Heart right ventricle (tissue), 16 donors: Measurements from ENCODE around the gene SLC26A11. TPM values are rescaled to one million over a fixed set of nuclear protein-coding genes. Genes with fewer than 3 reads are reported as not detected.

ENCODE experiments used
- ATAC-seq, 8 donors: fragments of 200-7000 bp; cut with Tn5 transposase; one replicate each; pipeline ENCODE4 v1.9.1; 2020; ENCODE audit warnings: mild to moderate bottlenecking in 8 of 8, moderate library complexity in 8 of 8, moderate number of reproducible peaks in 1 of 8
- DNase-seq, 2 donors: peaks; one replicate each; pipeline ENCODE4 v3.0.0-alpha.2; 2020
- H3K27ac ChIP-seq, 10 donors: fragments of 200-600 bp; sonication (generic) in 2 of 10; one replicate each; pipeline versions ENCODE4 v1.5.0 to v1.8.0; 2020 to 2022; ENCODE audit warnings: mild to moderate bottlenecking in 3 of 10
- H3K27me3 ChIP-seq, 7 donors: fragments of 200-600 bp; one replicate each; pipeline ENCODE4 v1.8.0; 2021 to 2022; ENCODE audit warnings: mild to moderate bottlenecking in 2 of 7
- H3K36me3 ChIP-seq, 9 donors: fragments of 200-600 bp; sonication (generic) in 1 of 9; one replicate each; pipeline versions ENCODE4 v1.5.0 to v1.8.0; 2020 to 2022; ENCODE audit warnings: mild to moderate bottlenecking in 2 of 9
- H3K4me1 ChIP-seq, 9 donors: fragments of 200-600 bp; sonication (generic) in 1 of 9; one replicate each; pipeline versions ENCODE4 v1.5.0 to v1.8.0; 2020 to 2022; ENCODE audit warnings: mild to moderate bottlenecking in 4 of 9
- H3K4me3 ChIP-seq, 10 donors: fragments of 200-600 bp; sonication (generic) in 2 of 10; one replicate each; pipeline versions ENCODE4 v1.5.0 to v1.8.0; 2020 to 2022; ENCODE audit warnings: mild to moderate bottlenecking in 7 of 10, moderate library complexity in 2 of 10
- H3K9me3 ChIP-seq, 11 donors: fragments of 200-600 bp in 10 of 11; sonication (generic) in 2 of 11; one replicate each; pipeline versions ENCODE4 v1.5.0 to v1.8.0; 2013 to 2022; ENCODE audit warnings: mild to moderate bottlenecking in 2 of 11, control low read depth in 1 of 11, moderate library complexity in 1 of 11
- CTCF ChIP-seq, 9 donors: fragments of 200-600 bp; sonication (generic) in 2 of 9; IDR thresholded peaks; one replicate each; pipeline versions ENCODE4 v1.5.0 to v1.8.0; 2021 to 2022; ENCODE audit warnings: antibody characterized with exemption in 9 of 9, mild to moderate bottlenecking in 5 of 9, moderate library complexity in 1 of 9
- WGBS, 2 donors: extraction: QIAGEN DNeasy Blood & Tissue Kit; methylation state at CpG; one replicate each; pipeline ENCODE4 v1.1.7; 2013; ENCODE audit warnings: inconsistent platforms in 1 of 2; 5-methylcytosine and 5-hydroxymethylcytosine counted together
- intact Hi-C, 10 donors: fragments of 100-400 bp; cut with DNase I; formaldehyde crosslinking; loops; one replicate each; pipeline versions ENCODE4 v1.11.1 to v1.14.2; 2022
- polyA plus RNA-seq, 2 donors: library from polyadenylated mRNA; stranded (reverse); fragments of 200-250 nt; gene quantifications; one replicate each; pipeline ENCODE4 v1.2.3, GENCODE V29; 2013
- total RNA-seq, 10 donors: library from RNA; stranded (reverse); fragmentation: NEBNext Ultra II Directional in 3 of 10; extraction: Animal tissue kit (Norgen Biotek cat#: 25700) in 3 of 10; gene quantifications; one replicate each; pipeline versions ENCODE4 v1.2.1 to v1.2.4, GENCODE V29; 2021 to 2023
- donor health status: Arrhythmogenic right ventricular cardiomyopathy.
- donor health status: ischemic (EF 13 %, LVEDD 7.1; RV severe dilation, severe dysfunction).
- donor health status: healthy with polysubstance abuse.
- donor health status: DM: no; HTN: yes; CAD: no.
- donor health status: DM: no; HTN: no; CAD: no.
- donor health status: ischemic (EF 25% LVEDD 6.9; RV normal size, moderate dysfunction).
- donor health status: ischemic (EF 25% LVEDD 5.7; RV mildly dilated, moderate dysfunction).
- donor health status: healthy.
- donor health status: DM: yes; HTN: yes; CAD: no.
- donor health status: Ischemic cardiomyopathy.
- donor health status: ischemic (EF 35%, LVEDD 5.7; RV mildly dilated, moderate dysfunction).
- donor health status: nonischemic (EF 11% LVEDD 7.7; RV severe dilation, severe dysfunction).
- donor health status: DM: yes; HTN: yes; CAD: no.
- donor health status: PGD.
- donor health status: ischemic (EF 29% LVEDD 5.4; RV normal size, mild dysfunction).
- donor health status: nonischemic (EF 23%, LVEDD 6.1; RV moderate dilation, normal function).

The SLC26A11 gene
- total and polyA plus RNA-seq, 12 donors, result 3.0 to 8.6 (median 5.1) TPM

- H3K9me3 ChIP-seq, result no peaks in the 10 kb centered on the region
- peaks cover 0 to 26% (median 15%) of the 10 kb centered on the region in 9 donors for H3K4me1 ChIP-seq
- no peak for TF ChIP-seq CTCF (IDR thresholded peaks at IDR 0.05)
- H3K4me3 ChIP-seq, result no peak overlapping the region
- no peaks in the 10 kb centered on the region for H3K36me3 ChIP-seq
- ATAC-seq, result no peak
- 86 to 92% methylated on average over 9 of the region's 9 CpGs for WGBS, 2 donors
- intact Hi-C loops, result loop anchor here in 1 of 10 donors (5.0 kb wide), 1 partner anchor 39 kb away; the partner anchor contains the start of gene EIF4A3
- DNase-seq, result no peak
- peaks cover 0 to 18% (median 0%) of the 10 kb centered on the region in 7 donors for H3K27me3 ChIP-seq
- H3K27ac ChIP-seq, result no peak overlapping the region
These were observed 34.3 kb upstream of the SLC26A11 start for GRCh38 chr17:80185968-80186367.

GRCh38 chr17:80187090-80187489 is 33.1 kb upstream of the SLC26A11 start:
- Histone ChIP-seq H3K4me1 (peaks cover 5 to 37% (median 22%) of the 10 kb centered on the region in 9 donors), H3K27me3 (peaks cover 0 to 27% (median 4%) of the 10 kb centered on the region in 7 donors), H3K9me3 (no peaks in the 10 kb centered on the region), H3K36me3 (no peaks in the 10 kb centered on the region), H3K27ac (peak overlapping the region in 6 of 10 donors; percentile 37 to 71 (median 67)), H3K4me3 (peak overlapping the region in 6 of 10 donors; percentile 22 to 32 (median 29))
- ATAC-seq (peak in 2 of 8 donors; percentile 4 to 29), DNase-seq (no peak)
- intact Hi-C loops, result loop anchor here in 1 of 10 donors (5.0 kb wide), 1 partner anchor 40 kb away; the partner anchor contains the start of gene EIF4A3
- TF ChIP-seq CTCF (IDR thresholded peaks at IDR 0.05), result no peak
- WGBS, 2 donors, result 74 to 82% methylated on average over 16 of the region's 16 CpGs

- peak overlapping the region in 6 of 10 donors; percentile 37 to 71 (median 67) for H3K27ac ChIP-seq
- no peaks in the 10 kb centered on the region for H3K9me3 ChIP-seq
- peak overlapping the region in 6 of 10 donors; percentile 22 to 32 (median 29) for H3K4me3 ChIP-seq
- ATAC-seq (peak; percentile 75 to 90 (median 86)), DNase-seq (peak; percentile 72)
- peaks cover 0 to 27% (median 8%) of the 10 kb centered on the region in 7 donors for H3K27me3 ChIP-seq
- TF ChIP-seq CTCF (IDR thresholded peaks at IDR 0.05), result no peak
- no peaks in the 10 kb centered on the region for H3K36me3 ChIP-seq
- peaks cover 5 to 41% (median 23%) of the 10 kb centered on the region in 9 donors for H3K4me1 ChIP-seq
- 38 to 45% methylated on average over 18 of the region's 18 CpGs for WGBS, 2 donors
- intact Hi-C loops, result loop anchor here in 1 of 10 donors (5.0 kb wide), 1 partner anchor 40 kb away; the partner anchor contains the start of gene EIF4A3
These were observed 32.7 kb upstream of the SLC26A11 start for GRCh38 chr17:80187515-80187941.

- Histone ChIP-seq H3K9me3 (no peaks in the 10 kb centered on the region), H3K27ac (no peak overlapping the region), H3K4me1 (peaks cover 5 to 44% (median 23%) of the 10 kb centered on the region in 9 donors), H3K27me3 (peaks cover 0 to 31% (median 8%) of the 10 kb centered on the region in 7 donors), H3K36me3 (no peaks in the 10 kb centered on the region), H3K4me3 (no peak overlapping the region)
- DNase-seq (no peak), ATAC-seq (no peak)
- 73 to 76% methylated on average over 23 of the region's 23 CpGs for WGBS, 2 donors
- no peak for TF ChIP-seq CTCF (IDR thresholded peaks at IDR 0.05)
- intact Hi-C loops, result loop anchor here in 1 of 10 donors (5.0 kb wide), 1 partner anchor 42 kb away; the partner anchor contains the start of gene EIF4A3
These were observed 30.6 kb upstream of the SLC26A11 start for GRCh38 chr17:80189611-80190010.
